Progenitor cell of endocrine pancreas (in vitro differentiated cells): Measurements from ENCODE around the gene CDC6. TPM values are rescaled to one million over a fixed set of nuclear protein-coding genes. Genes with fewer than 3 reads are reported as not detected.

ENCODE experiments used
- DNase-seq: peaks from one replicate; pipeline ENCODE4 v3.0.0; 2021; ENCODE audit warnings: low spot score; ENCODE audit not compliant: unreplicated experiment
- H3K27ac Mint-ChIP-seq: 2 replicates; pipeline ENCODE4 v1.8.0; 2021; ENCODE audit warnings: mild to moderate bottlenecking, moderate library complexity, mixed read lengths
- H3K27me3 Mint-ChIP-seq: 2 replicates; pipeline ENCODE4 v1.8.0; 2021; ENCODE audit warnings: mixed read lengths
- H3K36me3 Mint-ChIP-seq: 2 replicates; pipeline ENCODE4 v1.8.0; 2022; ENCODE audit warnings: mixed read lengths; ENCODE audit not compliant: insufficient read depth
- H3K4me1 Mint-ChIP-seq: 2 replicates; pipeline ENCODE4 v1.8.0; 2021; ENCODE audit warnings: low read depth, mixed read lengths
- H3K4me3 Mint-ChIP-seq: 2 replicates; pipeline ENCODE4 v1.8.0; 2021; ENCODE audit warnings: low read depth, mild to moderate bottlenecking, moderate library complexity, mixed read lengths
- H3K9me3 Mint-ChIP-seq: 2 replicates; pipeline ENCODE4 v1.8.0; 2021; ENCODE audit warnings: low read depth, mixed read lengths
- total RNA-seq: library from RNA; stranded (reverse); gene quantifications from 2 replicates; pipeline ENCODE4 v1.2.1, GENCODE V29; 2021
- TF ChIP-seq, protein P1 (sequence below): fragments of 200-600 bp; sonication (generic); IDR thresholded peaks from one replicate; pipeline ENCODE4 v1.5.0; 2021; ENCODE audit warnings: antibody characterized with exemption, mild to moderate bottlenecking; ENCODE audit not compliant: unreplicated experiment

The CDC6 gene
- total RNA-seq, 1 donor from 2014 or later, result 35.7 TPM

DNA sequence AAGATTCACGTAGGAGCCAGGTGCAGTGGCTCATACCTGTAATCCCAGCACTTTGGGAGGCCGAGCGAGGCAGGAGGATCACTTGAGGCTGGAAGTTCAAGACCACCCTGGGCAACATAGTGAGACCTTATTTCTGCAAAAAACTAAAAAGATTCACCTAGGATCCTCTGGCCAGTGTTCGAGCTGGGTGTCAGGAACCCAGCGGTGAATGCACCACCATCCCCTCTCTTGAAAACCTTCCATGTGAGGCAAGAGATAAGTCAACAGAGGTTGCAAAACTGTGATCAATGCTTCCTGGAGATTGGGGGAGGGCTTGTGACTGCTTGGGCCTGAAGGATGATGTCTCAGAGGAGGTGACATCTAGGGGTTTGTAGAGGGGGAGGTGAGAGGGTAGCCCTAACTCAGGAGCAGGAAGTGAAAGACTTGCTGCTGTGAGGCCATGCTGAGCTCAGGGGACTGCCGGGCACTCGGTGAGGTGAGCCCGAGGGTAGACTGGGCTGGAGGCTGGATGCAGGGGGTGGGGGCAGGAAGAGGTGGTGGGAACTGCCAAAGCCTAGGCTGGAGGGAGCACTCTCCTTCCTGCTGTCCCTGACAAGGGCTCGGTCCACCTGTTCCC, 65.2 kb downstream of the CDC6 start:
- Mint-ChIP-seq H3K27ac (peak overlapping the region; percentile 57), H3K36me3 (peaks cover 14% of the 10 kb centered on the region), H3K9me3 (no peaks in the 10 kb centered on the region), H3K27me3 (no peaks in the 10 kb centered on the region), H3K4me3 (no peak overlapping the region), H3K4me1 (peaks cover 54% of the 10 kb centered on the region)
- no peak for DNase-seq
- TF ChIP-seq, protein P1, sequence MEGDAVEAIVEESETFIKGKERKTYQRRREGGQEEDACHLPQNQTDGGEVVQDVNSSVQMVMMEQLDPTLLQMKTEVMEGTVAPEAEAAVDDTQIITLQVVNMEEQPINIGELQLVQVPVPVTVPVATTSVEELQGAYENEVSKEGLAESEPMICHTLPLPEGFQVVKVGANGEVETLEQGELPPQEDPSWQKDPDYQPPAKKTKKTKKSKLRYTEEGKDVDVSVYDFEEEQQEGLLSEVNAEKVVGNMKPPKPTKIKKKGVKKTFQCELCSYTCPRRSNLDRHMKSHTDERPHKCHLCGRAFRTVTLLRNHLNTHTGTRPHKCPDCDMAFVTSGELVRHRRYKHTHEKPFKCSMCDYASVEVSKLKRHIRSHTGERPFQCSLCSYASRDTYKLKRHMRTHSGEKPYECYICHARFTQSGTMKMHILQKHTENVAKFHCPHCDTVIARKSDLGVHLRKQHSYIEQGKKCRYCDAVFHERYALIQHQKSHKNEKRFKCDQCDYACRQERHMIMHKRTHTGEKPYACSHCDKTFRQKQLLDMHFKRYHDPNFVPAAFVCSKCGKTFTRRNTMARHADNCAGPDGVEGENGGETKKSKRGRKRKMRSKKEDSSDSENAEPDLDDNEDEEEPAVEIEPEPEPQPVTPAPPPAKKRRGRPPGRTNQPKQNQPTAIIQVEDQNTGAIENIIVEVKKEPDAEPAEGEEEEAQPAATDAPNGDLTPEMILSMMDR, result no peak

Other genes with a start within 250 kb of the CDC6 start
- 143 and 161 TPM in 2 replicates for gene MED24, start 233.5 kb upstream of the CDC6 start, total RNA-seq
- 21.3 and 25.0 TPM in 2 replicates for gene THRA, start 224.9 kb upstream of the CDC6 start, total RNA-seq
- 2.4 and 2.6 TPM in 2 replicates for gene NR1D1, start 187.3 kb upstream of the CDC6 start, total RNA-seq
- 137 and 143 TPM in 2 replicates for gene MSL1, start 165.9 kb upstream of the CDC6 start, total RNA-seq
- 121 and 122 TPM in 2 replicates for gene CASC3, start 147.3 kb upstream of the CDC6 start, total RNA-seq
- gene RAPGEFL1, start 110.4 kb upstream of the CDC6 start, total RNA-seq, result 17.0 and 18.3 TPM in 2 replicates
- gene WIPF2, start 68.6 kb upstream of the CDC6 start, total RNA-seq, result 37.5 and 38.2 TPM in 2 replicates
- 50.8 and 51.3 TPM in 2 replicates for gene RARA, start 21.3 kb downstream of the CDC6 start, total RNA-seq
- gene GJD3, start 76.9 kb downstream of the CDC6 start, total RNA-seq, result not detected in 2 replicates
- 111 and 114 TPM in 2 replicates for gene TOP2A, start 130.0 kb downstream of the CDC6 start, total RNA-seq
- 3.6 and 4.3 TPM in 2 replicates for gene IGFBP4, start 155.6 kb downstream of the CDC6 start, total RNA-seq
- gene TNS4, start 213.7 kb downstream of the CDC6 start, total RNA-seq, result not detected in 2 replicates